Measurements from ENCODE around the gene RELL1.

The RELL1 gene

GRCh38 chr4:37591349-37591748 is 94.8 kb downstream of the RELL1 start:
- no peak for DNase-seq

- DNase-seq, result no peak
These were observed 96.2 kb downstream of the RELL1 start for GRCh38 chr4:37590016-37590415.

GRCh38 chr4:37588150-37588549 is 98.0 kb downstream of the RELL1 start:
- no peak for DNase-seq

GRCh38 chr4:37586194-37586593 is 100.0 kb downstream of the RELL1 start:
- no peak for DNase-seq

- no peak for DNase-seq
These were observed 101.6 kb downstream of the RELL1 start for GRCh38 chr4:37584493-37585060.

GRCh38 chr4:37584071-37584470 is 102.1 kb downstream of the RELL1 start:
- no peak for DNase-seq

- no peak for DNase-seq
These were observed 112.6 kb downstream of the RELL1 start for GRCh38 chr4:37573566-37573965.

- DNase-seq, result no peak
These were observed 117.7 kb downstream of the RELL1 start for GRCh38 chr4:37568489-37568888.

GRCh38 chr4:37567836-37568235 is 118.3 kb downstream of the RELL1 start:
- DNase-seq, result no peak

GRCh38 chr4:37562592-37562991 is 123.6 kb downstream of the RELL1 start:
- no peak for DNase-seq

- DNase-seq, result no peak
These were observed 124.4 kb downstream of the RELL1 start for GRCh38 chr4:37561803-37562207.

GRCh38 chr4:37561196-37561802 is 124.9 kb downstream of the RELL1 start:
- DNase-seq, result no peak

All from activated CD8-positive, alpha-beta memory T cell treated with anti-CD3 and anti-CD28 coated beads for 24 hours (primary cell).